HepG2 (cell line): ENCODE results near the gene ELOVL5. TPM values are rescaled to one million over a fixed set of nuclear protein-coding genes. Genes with fewer than 3 reads are reported as not detected.

ENCODE experiments used
- BHLHE40 ChIP-seq: IDR thresholded peaks from 2 replicates; pipeline ENCODE4 v1.6.1; 2011; ENCODE audit warnings: low read length, improper control_type of control experiment
- CEBPZ ChIP-seq: IDR thresholded peaks from 2 replicates; pipeline ENCODE4 v1.6.1; 2012; ENCODE audit warnings: low read length, improper control_type of control experiment
- CREB1 ChIP-seq, 2 experiments: fragments of 450-650 bp in 1 of 2; IDR thresholded peaks; 2 replicates each; pipeline ENCODE4 v1.6.1; 2016 to 2017; ENCODE audit warnings: control low read depth in 1 of 2, mild to moderate bottlenecking in 1 of 2, missing compliant biosample characterization in 1 of 2, missing genetic modification characterization in 1 of 2
- EEA1 ChIP-seq: sonication (generic); formaldehyde crosslinking; IDR thresholded peaks from 2 replicates; pipeline ENCODE4 v1.5.1; 2020; ENCODE audit warnings: mild to moderate bottlenecking, missing genetic modification reagents, borderline replicate concordance
- KAT8 ChIP-seq: IDR thresholded peaks from 2 replicates; pipeline ENCODE4 v1.6.1; 2016; ENCODE audit warnings: missing genetic modification reagents, missing compliant biosample characterization
- KLF12 ChIP-seq: sonication (generic); formaldehyde crosslinking; IDR thresholded peaks from 2 replicates; pipeline ENCODE4 v1.4.0; 2020; ENCODE audit warnings: missing genetic modification reagents, borderline replicate concordance
- MAFF ChIP-seq: IDR thresholded peaks from 2 replicates; pipeline ENCODE4 v1.6.1; 2011; ENCODE audit warnings: low read depth, low read length, improper control_type of control experiment
- STAG1 ChIP-seq: sonication (generic); formaldehyde crosslinking; IDR thresholded peaks from 2 replicates; pipeline ENCODE4 v1.4.0; 2020; ENCODE audit warnings: missing genetic modification reagents
- TOE1 ChIP-seq: sonication (generic); formaldehyde crosslinking; IDR thresholded peaks from 2 replicates; pipeline ENCODE4 v1.4.0; 2020; ENCODE audit warnings: mild to moderate bottlenecking, missing genetic modification reagents
- ZBTB7B ChIP-seq: sonication (generic); formaldehyde crosslinking; IDR thresholded peaks from 2 replicates; pipeline ENCODE4 v1.4.0; 2020; ENCODE audit warnings: missing genetic modification reagents
- ZNF136 ChIP-seq: sonication (generic); formaldehyde crosslinking; IDR thresholded peaks from 2 replicates; pipeline ENCODE4 v1.8.1; 2022; ENCODE audit warnings: low read depth, mild to moderate bottlenecking, moderate library complexity, missing genetic modification reagents
- ZNF264 ChIP-seq: sonication (generic); formaldehyde crosslinking; IDR thresholded peaks from 2 replicates; pipeline ENCODE4 v1.4.0; 2020; ENCODE audit warnings: missing genetic modification reagents
- ZNF292 ChIP-seq: sonication (generic); formaldehyde crosslinking; IDR thresholded peaks from 2 replicates; pipeline ENCODE4 v1.8.1; 2022; ENCODE audit warnings: mild to moderate bottlenecking, low read depth, missing genetic modification reagents, borderline replicate concordance
- ZNF614 ChIP-seq: IDR thresholded peaks from 2 replicates; pipeline ENCODE4 v1.6.1; 2018; ENCODE audit warnings: missing biosample characterization, missing genetic modification reagents, inconsistent platforms, borderline replicate concordance
- ZNF773 ChIP-seq: sonication (generic); formaldehyde crosslinking; IDR thresholded peaks from 2 replicates; pipeline ENCODE4 v1.4.0; 2020; ENCODE audit warnings: missing genetic modification reagents, borderline replicate concordance
- polyA plus RNA-seq, 8 experiments: library from polyadenylated mRNA; depleted of rRNA in 3 of 8; stranded (reverse) in 7 of 8; unstranded in 1 of 8; fragments of >200 nt; fragmentation: Illumina TruSeq in 4 of 8; extraction: Trizol in 4 of 8; gene quantifications; 2 replicates each; pipeline versions ENCODE4 v1.2.1 to v1.2.3, GENCODE V29; 2011 to 2016; ENCODE audit warnings: low read depth in 4 of 8, missing spikeins in 1 of 8, mixed read lengths in 1 of 8; ENCODE audit not compliant: insufficient read depth in 1 of 8
- total RNA-seq, 5 experiments: library from RNA; depleted of rRNA; stranded (reverse); fragments of >200 nt; fragmentation: Illumina TruSeq; extraction: Trizol; gene quantifications; 2 replicates each; pipeline ENCODE4 v1.2.3, GENCODE V29; 2016; ENCODE audit warnings: low read depth in 1 of 5
- TF ChIP-seq, protein P1 (sequence below): sonication (generic); formaldehyde crosslinking; IDR thresholded peaks from 2 replicates; pipeline ENCODE4 v1.4.0; 2020; ENCODE audit warnings: missing genetic modification reagents
- TF ChIP-seq, protein P2 (sequence below): IDR thresholded peaks from 2 replicates; pipeline ENCODE4 v1.6.1; 2016; ENCODE audit warnings: low read depth
- TF ChIP-seq, protein P3 (sequence below), 2 experiments: fragments of 450-650 bp in 1 of 2; sonication (generic) in 1 of 2; formaldehyde crosslinking; IDR thresholded peaks; 2 replicates each; pipeline versions ENCODE4 v1.5.0 to v1.8.0; 2020 to 2022; ENCODE audit warnings: mild to moderate bottlenecking in 1 of 2, missing genetic modification reagents in 1 of 2

The ELOVL5 gene
- total and polyA plus RNA-seq, 2 of the 13 experiments (the other 11 are each of a cell fraction or from before 2014, with no cell fraction given), result 50.1 to 72.4 TPM

DNA sequence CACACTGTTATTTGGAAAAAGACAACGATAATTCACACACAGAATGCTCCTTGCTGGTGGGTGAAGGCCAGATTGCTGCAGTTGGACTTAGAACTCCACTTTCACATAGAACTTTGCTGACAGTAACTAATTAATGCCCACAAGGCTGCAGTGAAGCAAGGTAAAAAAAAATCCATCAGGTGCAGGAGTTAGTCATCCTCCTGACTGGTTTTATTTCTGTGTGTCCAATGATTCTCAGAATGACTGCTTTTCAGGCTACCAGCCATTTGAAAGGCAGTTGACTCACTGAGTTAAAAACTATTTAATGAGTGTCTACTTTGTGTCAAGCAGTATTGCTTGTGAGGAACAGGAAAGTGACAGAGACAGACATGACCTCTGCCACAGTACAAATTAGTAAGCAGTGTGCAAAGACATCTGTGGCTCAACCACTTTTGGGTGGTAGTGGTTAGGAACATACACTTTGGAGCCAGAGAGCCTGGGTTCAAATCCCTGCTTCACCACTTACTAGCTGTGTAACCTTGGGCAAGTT is 41.9 kb downstream of the ELOVL5 start (continued):
- TF ChIP-seq, protein P1, sequence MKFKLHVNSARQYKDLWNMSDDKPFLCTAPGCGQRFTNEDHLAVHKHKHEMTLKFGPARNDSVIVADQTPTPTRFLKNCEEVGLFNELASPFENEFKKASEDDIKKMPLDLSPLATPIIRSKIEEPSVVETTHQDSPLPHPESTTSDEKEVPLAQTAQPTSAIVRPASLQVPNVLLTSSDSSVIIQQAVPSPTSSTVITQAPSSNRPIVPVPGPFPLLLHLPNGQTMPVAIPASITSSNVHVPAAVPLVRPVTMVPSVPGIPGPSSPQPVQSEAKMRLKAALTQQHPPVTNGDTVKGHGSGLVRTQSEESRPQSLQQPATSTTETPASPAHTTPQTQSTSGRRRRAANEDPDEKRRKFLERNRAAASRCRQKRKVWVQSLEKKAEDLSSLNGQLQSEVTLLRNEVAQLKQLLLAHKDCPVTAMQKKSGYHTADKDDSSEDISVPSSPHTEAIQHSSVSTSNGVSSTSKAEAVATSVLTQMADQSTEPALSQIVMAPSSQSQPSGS (CRISPR knock-in tag), result no peak; the same call in 1 of the 2 replicates
- TF ChIP-seq ZNF264 (CRISPR knock-in tag) (no peak), ZBTB7B (CRISPR knock-in tag) (0 out of 2 replicates have a peak, but pooled peaks have one; percentile 27), ZNF614 (CRISPR knock-in tag) (peak; percentile 43; the same call in 1 of the 2 replicates), ZNF773 (CRISPR knock-in tag) (no peak), MAFF (peak; percentile 92), CREB1 (IDR thresholded peaks at IDR 0.05) (no peak), CREB1 (CRISPR knock-in tag; IDR thresholded peaks at IDR 0.05) (peak; percentile 61; the same call in 1 of the 2 replicates), EEA1 (CRISPR knock-in tag) (no peak), ZNF292 (CRISPR knock-in tag) (peak; percentile 86; the same call in 1 of the 2 replicates), TOE1 (no peak), ZNF136 (CRISPR knock-in tag) (peak; percentile 28; the same call in 1 of the 2 replicates), KAT8 (CRISPR knock-in tag) (no peak; the same call in 1 of the 2 replicates), CEBPZ (no peak), STAG1 (CRISPR knock-in tag) (peak; percentile 11; the same call in 1 of the 2 replicates), BHLHE40 (peak; percentile 53; the same call in 1 of the 2 replicates), KLF12 (CRISPR knock-in tag) (no peak)
- TF ChIP-seq, protein P2, sequence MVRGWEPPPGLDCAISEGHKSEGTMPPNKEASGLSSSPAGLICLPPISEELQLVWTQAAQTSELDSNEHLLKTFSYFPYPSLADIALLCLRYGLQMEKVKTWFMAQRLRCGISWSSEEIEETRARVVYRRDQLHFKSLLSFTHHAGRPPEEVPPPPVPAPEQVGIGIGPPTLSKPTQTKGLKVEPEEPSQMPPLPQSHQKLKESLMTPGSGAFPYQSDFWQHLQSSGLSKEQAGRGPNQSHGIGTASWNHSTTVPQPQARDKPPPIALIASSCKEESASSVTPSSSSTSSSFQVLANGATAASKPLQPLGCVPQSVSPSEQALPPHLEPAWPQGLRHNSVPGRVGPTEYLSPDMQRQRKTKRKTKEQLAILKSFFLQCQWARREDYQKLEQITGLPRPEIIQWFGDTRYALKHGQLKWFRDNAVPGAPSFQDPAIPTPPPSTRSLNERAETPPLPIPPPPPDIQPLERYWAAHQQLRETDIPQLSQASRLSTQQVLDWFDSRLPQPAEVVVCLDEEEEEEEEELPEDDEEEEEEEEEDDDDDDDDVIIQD (CRISPR knock-in tag), result peak; percentile 25; the same call in 1 of the 2 replicates
- TF ChIP-seq, protein P3, sequence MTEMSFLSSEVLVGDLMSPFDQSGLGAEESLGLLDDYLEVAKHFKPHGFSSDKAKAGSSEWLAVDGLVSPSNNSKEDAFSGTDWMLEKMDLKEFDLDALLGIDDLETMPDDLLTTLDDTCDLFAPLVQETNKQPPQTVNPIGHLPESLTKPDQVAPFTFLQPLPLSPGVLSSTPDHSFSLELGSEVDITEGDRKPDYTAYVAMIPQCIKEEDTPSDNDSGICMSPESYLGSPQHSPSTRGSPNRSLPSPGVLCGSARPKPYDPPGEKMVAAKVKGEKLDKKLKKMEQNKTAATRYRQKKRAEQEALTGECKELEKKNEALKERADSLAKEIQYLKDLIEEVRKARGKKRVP (CRISPR knock-in tag; IDR thresholded peaks at IDR 0.05), result no peak
